Measurements from ENCODE around the gene MCMBP.

The MCMBP gene

DNA sequence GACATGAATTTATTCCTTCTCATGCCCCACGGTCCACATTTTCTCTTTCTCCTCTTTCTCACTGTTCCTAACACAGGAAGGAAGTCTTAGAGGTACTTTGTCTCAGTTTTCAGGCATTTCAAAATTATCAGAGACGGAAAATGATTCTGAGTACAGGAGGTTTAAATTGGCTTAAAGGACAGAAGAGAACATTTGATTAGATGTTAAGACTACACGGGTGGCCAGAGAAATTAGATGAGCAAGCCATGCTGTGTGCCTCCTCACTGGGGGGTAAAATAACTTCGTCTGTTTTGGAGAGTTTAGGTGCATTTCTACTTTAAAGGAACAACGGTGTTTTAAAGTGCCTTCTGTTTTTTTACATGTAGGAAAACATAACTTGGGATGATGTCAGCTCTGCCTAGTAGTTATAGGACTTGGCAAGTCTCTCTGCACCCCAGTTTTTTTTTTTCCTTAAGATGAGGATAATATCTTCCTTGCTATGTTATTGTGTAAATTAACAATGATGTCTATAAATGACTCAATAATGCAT is 66.9 kb downstream of the MCMBP start:
- ATAC-seq, result no peak
- TF ChIP-seq RARB (CRISPR knock-in tag; IDR thresholded peaks at IDR 0.05) (no peak), CSDC2 (CRISPR knock-in tag; IDR thresholded peaks at IDR 0.05) (no peak), ISL1 (CRISPR knock-in tag; IDR thresholded peaks at IDR 0.05) (no peak)
- TF ChIP-seq, protein P1, sequence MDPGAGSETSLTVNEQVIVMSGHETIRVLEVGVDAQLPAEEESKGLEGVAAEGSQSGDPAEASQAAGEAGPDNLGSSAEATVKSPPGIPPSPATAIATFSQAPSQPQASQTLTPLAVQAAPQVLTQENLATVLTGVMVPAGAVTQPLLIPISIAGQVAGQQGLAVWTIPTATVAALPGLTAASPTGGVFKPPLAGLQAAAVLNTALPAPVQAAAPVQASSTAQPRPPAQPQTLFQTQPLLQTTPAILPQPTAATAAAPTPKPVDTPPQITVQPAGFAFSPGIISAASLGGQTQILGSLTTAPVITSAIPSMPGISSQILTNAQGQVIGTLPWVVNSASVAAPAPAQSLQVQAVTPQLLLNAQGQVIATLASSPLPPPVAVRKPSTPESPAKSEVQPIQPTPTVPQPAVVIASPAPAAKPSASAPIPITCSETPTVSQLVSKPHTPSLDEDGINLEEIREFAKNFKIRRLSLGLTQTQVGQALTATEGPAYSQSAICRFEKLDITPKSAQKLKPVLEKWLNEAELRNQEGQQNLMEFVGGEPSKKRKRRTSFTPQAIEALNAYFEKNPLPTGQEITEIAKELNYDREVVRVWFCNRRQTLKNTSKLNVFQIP (CRISPR knock-in tag; IDR thresholded peaks at IDR 0.05; ENCODE audit: borderline replicate concordance, low read depth), result no peak

DNA sequence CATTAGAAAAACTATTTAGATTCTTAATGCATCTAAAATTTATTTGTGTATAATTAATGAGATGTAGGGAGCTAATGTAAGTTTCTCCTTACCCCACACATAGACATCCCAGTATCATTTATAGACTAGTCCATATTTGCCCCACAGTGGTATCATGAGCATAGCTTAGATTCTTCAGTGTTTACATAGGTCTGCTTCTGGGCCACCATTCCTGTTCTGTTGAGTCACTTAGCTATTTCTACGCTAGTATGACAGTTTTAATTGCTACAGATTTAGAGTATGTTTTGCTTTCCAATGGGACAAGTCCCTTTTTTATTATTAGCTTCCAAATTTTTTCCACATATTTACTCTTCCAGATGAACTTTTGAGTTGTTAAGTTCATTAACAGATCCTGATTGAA is 69.4 kb downstream of the MCMBP start:
- TF ChIP-seq ZFP30 (CRISPR knock-in tag; IDR thresholded peaks at IDR 0.05), result no peak
- TF ChIP-seq, protein P2, sequence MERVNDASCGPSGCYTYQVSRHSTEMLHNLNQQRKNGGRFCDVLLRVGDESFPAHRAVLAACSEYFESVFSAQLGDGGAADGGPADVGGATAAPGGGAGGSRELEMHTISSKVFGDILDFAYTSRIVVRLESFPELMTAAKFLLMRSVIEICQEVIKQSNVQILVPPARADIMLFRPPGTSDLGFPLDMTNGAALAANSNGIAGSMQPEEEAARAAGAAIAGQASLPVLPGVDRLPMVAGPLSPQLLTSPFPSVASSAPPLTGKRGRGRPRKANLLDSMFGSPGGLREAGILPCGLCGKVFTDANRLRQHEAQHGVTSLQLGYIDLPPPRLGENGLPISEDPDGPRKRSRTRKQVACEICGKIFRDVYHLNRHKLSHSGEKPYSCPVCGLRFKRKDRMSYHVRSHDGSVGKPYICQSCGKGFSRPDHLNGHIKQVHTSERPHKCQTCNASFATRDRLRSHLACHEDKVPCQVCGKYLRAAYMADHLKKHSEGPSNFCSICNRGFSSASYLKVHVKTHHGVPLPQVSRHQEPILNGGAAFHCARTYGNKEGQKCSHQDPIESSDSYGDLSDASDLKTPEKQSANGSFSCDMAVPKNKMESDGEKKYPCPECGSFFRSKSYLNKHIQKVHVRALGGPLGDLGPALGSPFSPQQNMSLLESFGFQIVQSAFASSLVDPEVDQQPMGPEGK (CRISPR knock-in tag; IDR thresholded peaks at IDR 0.05; ENCODE audit: borderline replicate concordance), result no peak
- TF ChIP-seq ZC3H10 (CRISPR knock-in tag; IDR thresholded peaks at IDR 0.05), result no peak
- no peak for TF ChIP-seq ZFP3 (CRISPR knock-in tag; IDR thresholded peaks at IDR 0.05)
- TF ChIP-seq ZNF70 (CRISPR knock-in tag; IDR thresholded peaks at IDR 0.05), result no peak
- no peak for TF ChIP-seq SNAI2 (CRISPR knock-in tag; IDR thresholded peaks at IDR 0.05)
- no peak for TF ChIP-seq PPARA (CRISPR knock-in tag; IDR thresholded peaks at IDR 0.05; ENCODE audit: borderline replicate concordance)
- no peak for TF ChIP-seq TOX (CRISPR knock-in tag; IDR thresholded peaks at IDR 0.05; ENCODE audit: borderline replicate concordance)
- TF ChIP-seq, protein P3, sequence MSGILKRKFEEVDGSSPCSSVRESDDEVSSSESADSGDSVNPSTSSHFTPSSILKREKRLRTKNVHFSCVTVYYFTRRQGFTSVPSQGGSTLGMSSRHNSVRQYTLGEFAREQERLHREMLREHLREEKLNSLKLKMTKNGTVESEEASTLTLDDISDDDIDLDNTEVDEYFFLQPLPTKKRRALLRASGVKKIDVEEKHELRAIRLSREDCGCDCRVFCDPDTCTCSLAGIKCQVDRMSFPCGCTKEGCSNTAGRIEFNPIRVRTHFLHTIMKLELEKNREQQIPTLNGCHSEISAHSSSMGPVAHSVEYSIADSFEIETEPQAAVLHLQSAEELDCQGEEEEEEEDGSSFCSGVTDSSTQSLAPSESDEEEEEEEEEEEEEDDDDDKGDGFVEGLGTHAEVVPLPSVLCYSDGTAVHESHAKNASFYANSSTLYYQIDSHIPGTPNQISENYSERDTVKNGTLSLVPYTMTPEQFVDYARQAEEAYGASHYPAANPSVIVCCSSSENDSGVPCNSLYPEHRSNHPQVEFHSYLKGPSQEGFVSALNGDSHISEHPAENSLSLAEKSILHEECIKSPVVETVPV (CRISPR knock-in tag; IDR thresholded peaks at IDR 0.05), result no peak
- TF ChIP-seq ZNF8 (CRISPR knock-in tag; IDR thresholded peaks at IDR 0.05), result no peak
- TF ChIP-seq BACH2 (CRISPR knock-in tag; IDR thresholded peaks at IDR 0.05; ENCODE audit: borderline replicate concordance), result no peak
- TF ChIP-seq OSR1 (CRISPR knock-in tag; IDR thresholded peaks at IDR 0.05), result no peak
- no peak for TF ChIP-seq ARNTL (CRISPR knock-in tag; IDR thresholded peaks at IDR 0.05; ENCODE audit: borderline replicate concordance, low read depth)
- no peak for TF ChIP-seq ISL1 (CRISPR knock-in tag; IDR thresholded peaks at IDR 0.05)
- TF ChIP-seq GLIS3 (CRISPR knock-in tag; IDR thresholded peaks at IDR 0.05), result no peak
- TF ChIP-seq, protein P4, sequence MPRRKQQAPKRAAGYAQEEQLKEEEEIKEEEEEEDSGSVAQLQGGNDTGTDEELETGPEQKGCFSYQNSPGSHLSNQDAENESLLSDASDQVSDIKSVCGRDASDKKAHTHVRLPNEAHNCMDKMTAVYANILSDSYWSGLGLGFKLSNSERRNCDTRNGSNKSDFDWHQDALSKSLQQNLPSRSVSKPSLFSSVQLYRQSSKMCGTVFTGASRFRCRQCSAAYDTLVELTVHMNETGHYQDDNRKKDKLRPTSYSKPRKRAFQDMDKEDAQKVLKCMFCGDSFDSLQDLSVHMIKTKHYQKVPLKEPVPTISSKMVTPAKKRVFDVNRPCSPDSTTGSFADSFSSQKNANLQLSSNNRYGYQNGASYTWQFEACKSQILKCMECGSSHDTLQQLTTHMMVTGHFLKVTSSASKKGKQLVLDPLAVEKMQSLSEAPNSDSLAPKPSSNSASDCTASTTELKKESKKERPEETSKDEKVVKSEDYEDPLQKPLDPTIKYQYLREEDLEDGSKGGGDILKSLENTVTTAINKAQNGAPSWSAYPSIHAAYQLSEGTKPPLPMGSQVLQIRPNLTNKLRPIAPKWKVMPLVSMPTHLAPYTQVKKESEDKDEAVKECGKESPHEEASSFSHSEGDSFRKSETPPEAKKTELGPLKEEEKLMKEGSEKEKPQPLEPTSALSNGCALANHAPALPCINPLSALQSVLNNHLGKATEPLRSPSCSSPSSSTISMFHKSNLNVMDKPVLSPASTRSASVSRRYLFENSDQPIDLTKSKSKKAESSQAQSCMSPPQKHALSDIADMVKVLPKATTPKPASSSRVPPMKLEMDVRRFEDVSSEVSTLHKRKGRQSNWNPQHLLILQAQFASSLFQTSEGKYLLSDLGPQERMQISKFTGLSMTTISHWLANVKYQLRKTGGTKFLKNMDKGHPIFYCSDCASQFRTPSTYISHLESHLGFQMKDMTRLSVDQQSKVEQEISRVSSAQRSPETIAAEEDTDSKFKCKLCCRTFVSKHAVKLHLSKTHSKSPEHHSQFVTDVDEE (CRISPR knock-in tag; IDR thresholded peaks at IDR 0.05), result no peak
- TF ChIP-seq, protein P5, sequence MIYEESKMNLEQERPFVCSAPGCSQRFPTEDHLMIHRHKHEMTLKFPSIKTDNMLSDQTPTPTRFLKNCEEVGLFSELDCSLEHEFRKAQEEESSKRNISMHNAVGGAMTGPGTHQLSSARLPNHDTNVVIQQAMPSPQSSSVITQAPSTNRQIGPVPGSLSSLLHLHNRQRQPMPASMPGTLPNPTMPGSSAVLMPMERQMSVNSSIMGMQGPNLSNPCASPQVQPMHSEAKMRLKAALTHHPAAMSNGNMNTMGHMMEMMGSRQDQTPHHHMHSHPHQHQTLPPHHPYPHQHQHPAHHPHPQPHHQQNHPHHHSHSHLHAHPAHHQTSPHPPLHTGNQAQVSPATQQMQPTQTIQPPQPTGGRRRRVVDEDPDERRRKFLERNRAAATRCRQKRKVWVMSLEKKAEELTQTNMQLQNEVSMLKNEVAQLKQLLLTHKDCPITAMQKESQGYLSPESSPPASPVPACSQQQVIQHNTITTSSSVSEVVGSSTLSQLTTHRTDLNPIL (CRISPR knock-in tag; IDR thresholded peaks at IDR 0.05; ENCODE audit: low read depth), result no peak
- TF ChIP-seq, protein P1 (CRISPR knock-in tag; IDR thresholded peaks at IDR 0.05; ENCODE audit: borderline replicate concordance, low read depth), result no peak
- peak; percentile 73 for ATAC-seq
